GM18951 (cell line): ENCODE data around the gene SLC26A9.

Experiments
- POLR2A ChIP-seq: IDR thresholded peaks from 4 replicates; pipeline ENCODE4 v1.6.1; 2011; ENCODE audit warnings: mild to moderate bottlenecking; ENCODE audit not compliant: insufficient read length, insufficient read depth; ENCODE audit errors: extremely low read depth
- in situ Hi-C: fragments of 300-500 bp; cut with MboI; formaldehyde crosslinking; loops from one replicate; pipeline ENCODE4 v1.12.0; 2022; ENCODE audit warnings: low sequenced_read_pairs, mixed read lengths, inconsistent platforms; ENCODE audit not compliant: unreplicated experiment

The SLC26A9 gene

DNA sequence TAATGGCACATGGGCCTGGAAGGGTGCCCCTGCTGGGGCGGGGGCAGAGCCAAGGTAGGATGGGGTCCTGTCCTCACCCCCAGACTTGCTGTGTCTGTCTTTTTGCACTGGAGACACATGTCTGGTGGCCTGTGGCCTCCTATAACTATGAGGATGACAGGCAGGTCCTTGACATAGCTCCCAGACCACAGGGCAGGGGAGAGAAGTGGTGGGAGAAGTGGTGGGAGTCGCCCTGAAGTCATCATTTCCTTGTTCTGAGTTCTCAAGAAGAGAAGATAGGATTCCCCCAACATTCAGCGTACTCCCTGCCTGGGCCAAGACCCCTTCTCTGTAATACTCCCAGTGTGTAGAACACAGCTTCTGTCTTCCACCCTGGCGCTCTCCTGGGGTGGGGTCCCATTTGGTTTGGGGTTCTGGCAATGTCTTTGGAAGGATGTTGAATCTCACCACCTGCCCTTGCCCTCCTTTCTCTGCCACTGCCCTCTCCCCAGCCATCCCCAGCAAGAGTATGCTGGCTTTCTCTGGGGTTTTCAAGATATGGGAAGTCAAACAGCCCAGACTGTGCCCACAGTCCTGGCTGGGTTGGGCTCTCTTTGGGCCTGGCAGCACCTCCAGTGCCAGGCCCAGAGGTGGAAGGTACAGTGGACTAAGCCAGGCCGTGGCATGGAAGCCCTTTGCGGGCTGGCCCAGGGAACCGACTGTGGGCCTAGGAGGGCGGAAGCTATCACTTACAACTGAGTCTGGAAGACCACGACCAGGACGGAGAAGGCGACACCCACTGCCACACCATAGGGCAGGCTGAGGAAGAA lies 19.4 kb downstream of the SLC26A9 start:
- in situ Hi-C loops = no loop called here
- TF ChIP-seq POLR2A = no peak

DNA sequence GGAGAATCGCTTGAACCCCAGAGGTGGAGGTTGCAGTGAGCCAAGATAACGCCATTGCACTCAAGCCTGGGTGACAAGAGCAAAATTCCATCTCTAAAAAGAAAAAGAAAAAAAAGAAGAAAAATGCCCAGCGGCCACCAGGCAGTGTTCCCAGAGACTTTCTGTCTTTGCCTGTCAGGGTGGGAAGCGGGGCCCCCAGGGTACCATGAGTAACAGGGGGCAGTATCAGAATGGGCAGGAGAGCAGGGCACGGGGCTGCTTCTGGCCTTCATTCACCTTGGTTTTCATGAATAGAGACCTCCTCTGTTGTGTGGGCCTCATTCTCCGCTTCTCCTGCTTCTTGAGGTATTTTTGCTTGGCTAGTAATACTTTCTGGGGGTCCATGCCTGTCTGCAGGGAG lies 20.4 kb downstream of the SLC26A9 start:
- in situ Hi-C loops = no loop called here

GRCh38 chr1:205922314-205922713 lies 20.9 kb downstream of the SLC26A9 start:
- in situ Hi-C loops = no loop called here
- TF ChIP-seq POLR2A = no peak

More for the DNA sequence above, 20.4 kb downstream of the SLC26A9 start:
- no peak for TF ChIP-seq POLR2A

DNA sequence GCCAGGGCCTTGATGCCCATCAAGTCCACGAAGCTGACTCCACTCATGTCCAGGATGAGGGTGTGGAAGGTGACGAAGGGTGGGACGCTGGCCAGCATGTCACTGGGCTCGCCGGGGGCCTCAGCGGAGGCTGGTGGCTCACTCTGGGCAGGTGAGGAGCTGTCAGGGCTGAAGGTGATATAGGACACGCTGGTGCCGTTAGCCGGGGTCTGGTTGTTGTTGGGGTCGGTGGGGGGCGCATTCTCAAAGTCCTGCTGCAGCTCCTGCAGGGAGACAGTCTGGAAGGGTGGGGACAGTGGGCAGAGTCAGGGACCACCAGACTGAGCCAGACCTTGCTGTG lies 21.7 kb downstream of the SLC26A9 start:
- TF ChIP-seq POLR2A = no peak
- in situ Hi-C loops = no loop called here

DNA sequence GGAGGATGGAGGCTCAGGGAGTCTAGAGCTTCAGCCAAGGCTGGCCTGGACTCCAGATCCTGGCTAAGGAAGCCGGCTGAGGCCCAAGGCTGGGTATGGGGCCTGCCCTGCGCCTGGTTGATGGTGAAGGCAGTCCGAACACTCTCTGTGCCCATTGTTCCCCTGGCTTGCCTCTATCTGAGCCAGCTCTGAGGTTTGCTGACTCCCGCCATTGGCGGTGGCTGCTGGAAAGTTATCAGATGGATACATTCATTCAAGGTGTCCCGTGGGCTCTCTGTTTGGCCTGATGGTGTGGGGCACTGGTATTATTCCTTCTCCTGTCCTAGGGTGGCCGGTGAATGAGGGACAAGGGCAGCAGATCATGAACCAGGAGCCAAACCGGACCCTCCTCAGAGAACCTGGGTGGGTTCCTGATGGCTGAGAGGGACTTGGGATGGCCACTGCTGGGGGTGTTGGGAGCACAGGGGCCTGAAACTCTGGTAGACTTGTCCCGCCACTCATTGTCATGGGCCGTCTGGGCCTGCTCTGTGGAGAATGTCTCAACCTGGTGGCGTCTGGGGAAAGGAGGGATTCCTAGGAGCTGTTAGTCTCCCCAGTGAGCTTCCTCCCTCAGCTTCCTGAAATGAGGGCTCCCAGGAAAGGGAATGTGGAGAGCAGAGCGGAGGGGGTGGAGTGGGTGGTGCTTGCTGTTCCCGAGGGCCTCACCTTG lies 22.2 kb downstream of the SLC26A9 start:
- TF ChIP-seq POLR2A = no peak

DNA sequence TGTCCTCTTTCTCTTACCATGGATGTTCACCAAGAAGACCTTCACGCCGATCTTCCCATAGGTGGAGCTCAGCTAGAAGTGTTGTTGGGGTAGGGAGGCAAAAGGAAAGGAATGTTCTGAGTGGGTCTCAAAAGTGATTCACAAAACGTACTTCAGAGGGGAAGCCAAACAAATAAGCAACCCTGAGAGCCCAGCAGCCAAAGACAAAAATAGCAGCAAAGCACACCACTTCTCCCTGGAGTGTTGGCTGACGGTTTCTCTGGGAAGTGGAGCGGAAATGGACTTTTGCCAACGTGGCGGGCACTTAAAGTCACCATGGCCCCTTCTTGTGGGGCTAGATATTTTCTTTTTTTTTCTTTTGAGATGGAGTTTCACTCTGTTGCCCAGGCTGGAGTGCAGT lies 23.1 kb downstream of the SLC26A9 start:
- TF ChIP-seq POLR2A = no peak
- in situ Hi-C loops = no loop called here

More for the DNA sequence above, 22.2 kb downstream of the SLC26A9 start:
- in situ Hi-C loops = no loop called here

GRCh38 chr1:205918955-205919746 lies 24.1 kb downstream of the SLC26A9 start:
- in situ Hi-C loops = no loop called here
- no peak for TF ChIP-seq POLR2A

- no peak for TF ChIP-seq POLR2A
- in situ Hi-C loops = no loop called here
These were observed 25.6 kb downstream of the SLC26A9 start for GRCh38 chr1:205917466-205918238.

GRCh38 chr1:205916541-205916940 lies 26.7 kb downstream of the SLC26A9 start:
- in situ Hi-C loops = no loop called here
- TF ChIP-seq POLR2A = no peak

DNA sequence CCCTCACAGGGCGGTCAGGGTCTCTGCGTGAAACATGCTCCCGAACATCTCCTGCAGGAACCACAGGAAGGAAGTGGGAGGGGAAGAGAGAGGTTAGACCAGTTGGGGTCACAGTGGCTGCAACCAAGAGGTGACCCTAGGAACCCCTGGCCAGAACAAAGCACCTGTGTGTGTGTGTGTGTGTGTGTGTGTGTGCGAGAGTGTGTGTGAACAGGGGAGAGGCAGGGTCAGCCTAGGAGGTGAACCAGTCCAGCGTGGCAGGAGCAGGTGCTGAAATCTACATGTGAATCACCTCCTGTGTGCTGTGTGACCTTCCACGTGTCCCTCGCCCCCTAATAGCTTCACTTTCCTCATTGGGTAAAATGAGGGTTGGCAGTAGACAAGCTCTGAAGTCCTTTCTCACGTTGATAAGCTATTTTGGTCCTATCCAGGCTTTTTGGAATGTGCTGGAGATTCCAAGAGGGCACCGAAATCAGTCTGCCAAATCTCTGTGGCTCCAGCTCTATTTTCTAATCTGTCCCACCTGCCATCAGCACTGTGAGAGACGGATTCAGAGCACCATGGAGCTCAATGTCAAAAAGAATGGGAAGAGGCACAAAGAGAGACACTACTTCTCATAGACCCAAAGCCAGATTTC lies 27.8 kb downstream of the SLC26A9 start:
- in situ Hi-C loops = no loop called here
- no peak for TF ChIP-seq POLR2A

GRCh38 chr1:205914730-205915129 lies 28.5 kb downstream of the SLC26A9 start:
- in situ Hi-C loops = no loop called here
- no peak for TF ChIP-seq POLR2A

DNA sequence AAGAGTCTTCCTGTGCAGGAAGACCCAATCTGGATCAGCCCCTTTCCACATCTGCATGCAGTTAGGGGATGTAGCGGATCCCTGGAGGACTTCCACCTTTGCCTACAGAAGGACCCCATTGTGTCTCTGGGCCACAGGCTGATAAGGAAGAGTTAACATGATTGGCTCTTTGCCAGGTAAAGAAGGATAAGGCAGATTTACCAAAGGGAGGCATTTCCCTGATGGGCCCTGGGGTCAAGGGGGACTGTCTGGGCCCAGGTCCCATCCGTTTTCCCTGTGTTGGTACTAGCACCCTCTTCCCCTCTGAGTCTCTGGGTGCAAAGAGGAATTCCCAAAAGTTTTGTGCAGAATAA lies 29.1 kb downstream of the SLC26A9 start:
- in situ Hi-C loops = no loop called here
- TF ChIP-seq POLR2A = no peak
